Muscle layer of duodenum (tissue), 2 donors: ENCODE data around the gene RAB26.

Experiments
- H3K27ac ChIP-seq: one replicate; pipeline ENCODE4 v1.7.0; 2013; ENCODE audit warnings: mild to moderate bottlenecking, low read length
- H3K27me3 ChIP-seq: one replicate; pipeline ENCODE4 v1.7.0; 2013; ENCODE audit warnings: low read depth, mild to moderate bottlenecking, control low read depth, low read length
- H3K36me3 ChIP-seq, 2 donors: one replicate each; pipeline ENCODE4 v1.7.0; 2013; ENCODE audit warnings: low read length in 2 of 2, control low read depth in 1 of 2, mild to moderate bottlenecking in 1 of 2; ENCODE audit not compliant: insufficient read depth in 2 of 2, control insufficient read depth in 1 of 2
- H3K4me1 ChIP-seq, 2 donors: one replicate each; pipeline ENCODE4 v1.7.0; 2013; ENCODE audit warnings: low read length in 2 of 2, mild to moderate bottlenecking in 2 of 2, control low read depth in 1 of 2, moderate library complexity in 1 of 2; ENCODE audit not compliant: insufficient read depth in 2 of 2, control insufficient read depth in 1 of 2
- H3K4me3 ChIP-seq, 2 donors: one replicate each; pipeline ENCODE4 v1.7.0; 2013; ENCODE audit warnings: low read length in 2 of 2, low read depth in 1 of 2, mild to moderate bottlenecking in 1 of 2
- H3K9me3 ChIP-seq, 2 donors: one replicate each; pipeline ENCODE4 v1.7.0; 2013; ENCODE audit warnings: low read length in 2 of 2, control low read depth in 1 of 2, mild to moderate bottlenecking in 1 of 2; ENCODE audit not compliant: control insufficient read depth in 1 of 2
- donor health status: healthy.

The RAB26 gene

GRCh38 chr16:2155977-2156848, 7.8 kb downstream of the RAB26 start:
- peak overlapping the region; percentile 77 to 89 for H3K4me3 ChIP-seq
- peaks cover 21 to 79% of the 10 kb centered on the region in 2 donors for H3K4me1 ChIP-seq
- no peaks in the 10 kb centered on the region for H3K9me3 ChIP-seq
- no peaks in the 10 kb centered on the region for H3K27me3 ChIP-seq
- peak overlapping the region; percentile 89 for H3K27ac ChIP-seq
- peaks cover 3 to 5% of the 10 kb centered on the region in 2 donors for H3K36me3 ChIP-seq

DNA sequence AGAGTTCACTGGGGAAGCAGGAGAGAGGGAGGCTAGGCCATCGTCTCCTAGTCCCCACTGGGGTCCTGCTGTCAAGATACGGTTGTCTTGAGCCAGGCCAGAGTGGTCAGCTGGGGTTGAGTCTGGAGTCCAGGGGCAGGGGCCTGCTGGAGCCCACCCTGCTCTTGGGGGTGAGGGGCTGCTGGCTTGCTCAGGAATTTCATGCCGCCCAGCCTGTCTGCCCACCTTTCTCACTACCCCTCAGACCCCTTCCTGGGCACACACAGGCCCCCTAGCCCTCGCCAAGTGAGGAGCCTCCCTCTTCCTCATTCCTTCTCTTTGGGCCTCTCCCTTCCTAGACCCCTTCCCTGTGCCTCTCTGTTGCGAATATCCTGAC, 8.4 kb downstream of the RAB26 start:
- H3K27me3 ChIP-seq: no peaks in the 10 kb centered on the region
- H3K4me1 ChIP-seq: peaks cover 17 to 77% of the 10 kb centered on the region in 2 donors
- peaks cover 0 to 1% of the 10 kb centered on the region in 2 donors for H3K36me3 ChIP-seq
- no peaks in the 10 kb centered on the region for H3K9me3 ChIP-seq
- peak overlapping the region; percentile 67 for H3K27ac ChIP-seq
- H3K4me3 ChIP-seq: peak overlapping the region; percentile 77 to 89

DNA sequence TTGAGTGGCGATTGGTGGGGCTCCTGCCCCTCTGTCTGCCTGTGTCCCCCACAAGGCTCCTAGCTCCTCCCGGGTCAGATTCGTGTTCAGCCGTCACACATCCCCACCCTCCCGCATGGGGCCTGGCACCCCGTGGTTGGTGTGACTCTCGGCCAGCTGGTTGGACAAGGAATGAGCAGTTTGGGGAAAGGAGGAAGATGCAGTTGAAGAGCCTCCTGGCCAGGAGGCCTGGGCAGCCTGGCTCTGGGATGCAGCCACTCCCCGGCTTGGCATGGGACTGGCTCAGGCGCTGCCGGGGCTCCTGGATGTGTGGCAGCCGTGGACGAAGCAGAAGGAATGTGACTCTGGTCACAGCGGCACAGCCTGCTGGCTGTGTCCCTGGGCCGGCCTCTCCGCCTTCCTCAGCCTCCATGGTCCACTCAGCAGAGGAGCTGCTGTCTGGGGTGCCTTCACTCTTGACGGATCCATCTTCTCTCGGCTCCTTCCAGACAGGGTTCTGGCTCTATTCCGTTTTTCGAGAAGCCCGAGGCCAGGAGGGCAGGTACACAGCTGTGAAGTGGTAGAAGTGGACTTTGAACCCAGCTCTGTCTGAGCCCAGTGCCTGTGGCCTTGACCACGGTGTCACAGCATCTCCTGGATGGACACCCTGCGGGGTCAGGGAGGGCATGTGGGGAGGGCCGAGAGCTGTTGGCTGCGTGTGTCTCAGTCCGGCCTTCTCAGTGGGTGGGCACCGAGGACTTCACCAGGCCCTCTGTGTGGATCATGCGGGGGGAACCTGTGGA, 9.2 kb downstream of the RAB26 start:
- peaks cover 17 to 71% of the 10 kb centered on the region in 2 donors for H3K4me1 ChIP-seq

DNA sequence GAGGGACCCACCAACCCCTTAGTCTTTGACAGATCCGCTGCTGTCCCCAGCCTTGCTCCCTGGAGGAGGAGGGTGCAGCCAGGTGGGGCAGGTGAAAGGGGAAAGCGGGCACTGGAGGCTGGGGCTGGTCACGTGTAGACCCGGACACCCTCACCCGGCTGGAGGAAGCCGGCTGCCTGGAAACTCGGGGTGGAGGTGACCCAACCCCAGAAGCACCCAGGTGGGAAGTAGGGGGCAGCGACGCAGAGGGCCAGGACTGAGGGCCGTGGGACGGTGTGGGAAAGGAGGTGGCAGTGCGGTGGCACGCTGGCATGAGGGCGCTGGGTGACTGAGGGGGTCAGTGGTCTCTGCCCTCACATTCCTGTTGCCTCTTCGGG, 9.8 kb downstream of the RAB26 start:
- Histone ChIP-seq H3K4me3 (peak overlapping the region in 1 of 2 donors; percentile 77), H3K27me3 (no peaks in the 10 kb centered on the region), H3K27ac (peak overlapping the region; percentile 67), H3K36me3 (no peaks in the 10 kb centered on the region), H3K9me3 (no peaks in the 10 kb centered on the region), H3K4me1 (peaks cover 17 to 66% of the 10 kb centered on the region in 2 donors)

More for the DNA sequence above, 9.2 kb downstream of the RAB26 start:
- H3K27ac ChIP-seq: peak overlapping the region; percentile 67
- H3K4me3 ChIP-seq: peak overlapping the region in 1 of 2 donors; percentile 77
- no peaks in the 10 kb centered on the region for H3K27me3 ChIP-seq
- H3K9me3 ChIP-seq: no peaks in the 10 kb centered on the region
- no peaks in the 10 kb centered on the region for H3K36me3 ChIP-seq

GRCh38 chr16:2159175-2159838, 10.9 kb downstream of the RAB26 start:
- Histone ChIP-seq H3K36me3 (no peaks in the 10 kb centered on the region), H3K27me3 (no peaks in the 10 kb centered on the region), H3K27ac (peak overlapping the region; percentile 67), H3K4me3 (peak overlapping the region in 1 of 2 donors; percentile 77), H3K9me3 (no peaks in the 10 kb centered on the region), H3K4me1 (peaks cover 10 to 55% of the 10 kb centered on the region in 2 donors)

GRCh38 chr16:2160915-2161551, 12.6 kb downstream of the RAB26 start:
- peaks cover 10 to 49% of the 10 kb centered on the region in 2 donors for H3K4me1 ChIP-seq
- H3K27me3 ChIP-seq: no peaks in the 10 kb centered on the region
- no peaks in the 10 kb centered on the region for H3K9me3 ChIP-seq
- H3K36me3 ChIP-seq: peaks cover 0 to 4% of the 10 kb centered on the region in 2 donors
- no peak overlapping the region for H3K27ac ChIP-seq
- H3K4me3 ChIP-seq: no peak overlapping the region

GRCh38 chr16:2161911-2162310, 13.5 kb downstream of the RAB26 start:
- Histone ChIP-seq H3K27me3 (no peaks in the 10 kb centered on the region), H3K9me3 (no peaks in the 10 kb centered on the region), H3K27ac (no peak overlapping the region), H3K36me3 (peaks cover 0 to 13% of the 10 kb centered on the region in 2 donors), H3K4me3 (no peak overlapping the region), H3K4me1 (peaks cover 10 to 41% of the 10 kb centered on the region in 2 donors)

- H3K4me3 ChIP-seq: no peak overlapping the region
- no peaks in the 10 kb centered on the region for H3K27me3 ChIP-seq
- no peak overlapping the region for H3K27ac ChIP-seq
- H3K9me3 ChIP-seq: no peaks in the 10 kb centered on the region
- peaks cover 5 to 33% of the 10 kb centered on the region in 2 donors for H3K4me1 ChIP-seq
- H3K36me3 ChIP-seq: peaks cover 0 to 20% of the 10 kb centered on the region in 2 donors
These were observed 14.3 kb downstream of the RAB26 start for GRCh38 chr16:2162676-2163118.

- peaks cover 5 to 27% of the 10 kb centered on the region in 2 donors for H3K4me1 ChIP-seq
- H3K9me3 ChIP-seq: no peaks in the 10 kb centered on the region
- peaks cover 5 to 27% of the 10 kb centered on the region in 2 donors for H3K36me3 ChIP-seq
- no peak overlapping the region for H3K4me3 ChIP-seq
- no peaks in the 10 kb centered on the region for H3K27me3 ChIP-seq
- H3K27ac ChIP-seq: no peak overlapping the region
These were observed 14.9 kb downstream of the RAB26 start for GRCh38 chr16:2163211-2163881.

GRCh38 chr16:2165861-2166260, 17.4 kb downstream of the RAB26 start:
- Histone ChIP-seq H3K4me1 (peaks cover 0 to 5% of the 10 kb centered on the region in 2 donors), H3K27ac (no peak overlapping the region), H3K9me3 (no peaks in the 10 kb centered on the region), H3K4me3 (no peak overlapping the region), H3K27me3 (no peaks in the 10 kb centered on the region), H3K36me3 (peaks cover 6 to 52% of the 10 kb centered on the region in 2 donors)
